Measurements from ENCODE around the gene NACC2. TPM values are rescaled to one million over a fixed set of nuclear protein-coding genes. Genes with fewer than 3 reads are reported as not detected.
A peak's percentile ranks its signal among the peaks of the same experiment; 100 is the strongest.

NACC2 gene
- total RNA-seq, 4 donors from 2014 or later = 45.6 to 55.7 (median 49.8) TPM

DNA sequence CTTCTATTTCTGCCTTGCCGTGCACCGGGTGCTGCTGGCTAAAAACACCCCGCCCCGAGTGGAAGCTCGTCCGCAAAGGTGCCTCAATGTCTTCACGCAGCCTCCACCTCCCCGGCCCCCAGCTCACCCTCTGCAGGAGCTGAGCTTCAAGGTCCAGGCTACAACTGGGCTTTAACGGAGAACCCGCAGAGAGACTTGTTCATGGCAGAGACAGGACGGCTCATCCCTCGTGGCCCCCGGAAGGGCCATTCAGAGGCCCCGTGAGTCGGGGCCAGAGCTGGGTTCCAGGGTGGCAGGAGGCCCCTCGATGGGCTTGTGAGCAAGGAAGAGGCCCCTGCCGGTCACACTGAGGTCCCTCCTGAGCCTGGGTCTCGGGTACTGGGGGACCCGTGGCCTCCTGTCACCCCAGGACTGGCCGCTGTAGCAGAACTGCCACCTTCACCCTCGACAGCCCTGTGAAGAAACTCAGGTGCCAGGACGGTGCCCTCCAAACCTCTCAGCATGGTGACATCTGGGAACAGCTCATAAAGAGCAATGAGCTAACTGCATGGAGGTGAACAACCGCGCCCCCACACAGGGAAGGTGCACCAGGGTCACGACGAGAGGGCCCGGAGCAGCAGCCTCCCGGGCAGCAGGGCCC lies 75.9 kb downstream of the NACC2 start:
- no peaks in the 10 kb centered on the region for H3K27me3 ChIP-seq
- H3K4me1 ChIP-seq = peaks cover 0 to 73% (median 6%) of the 10 kb centered on the region in 4 donors
- DNase-seq (ENCODE audit: low spot score in 2 of 2) = no peak
- peaks cover 0 to 32% (median 0%) of the 10 kb centered on the region in 3 donors for H3K36me3 ChIP-seq
- WGBS, 2 donors = 76 to 82% methylated on average over 20 to 25 of the region's 28 CpGs
- no peaks in the 10 kb centered on the region for H3K9me3 ChIP-seq
- no peak overlapping the region for H3K4me3 ChIP-seq
- H3K27ac ChIP-seq = peak overlapping the region in 1 of 4 donors; percentile 33
- TF ChIP-seq, protein P1, sequence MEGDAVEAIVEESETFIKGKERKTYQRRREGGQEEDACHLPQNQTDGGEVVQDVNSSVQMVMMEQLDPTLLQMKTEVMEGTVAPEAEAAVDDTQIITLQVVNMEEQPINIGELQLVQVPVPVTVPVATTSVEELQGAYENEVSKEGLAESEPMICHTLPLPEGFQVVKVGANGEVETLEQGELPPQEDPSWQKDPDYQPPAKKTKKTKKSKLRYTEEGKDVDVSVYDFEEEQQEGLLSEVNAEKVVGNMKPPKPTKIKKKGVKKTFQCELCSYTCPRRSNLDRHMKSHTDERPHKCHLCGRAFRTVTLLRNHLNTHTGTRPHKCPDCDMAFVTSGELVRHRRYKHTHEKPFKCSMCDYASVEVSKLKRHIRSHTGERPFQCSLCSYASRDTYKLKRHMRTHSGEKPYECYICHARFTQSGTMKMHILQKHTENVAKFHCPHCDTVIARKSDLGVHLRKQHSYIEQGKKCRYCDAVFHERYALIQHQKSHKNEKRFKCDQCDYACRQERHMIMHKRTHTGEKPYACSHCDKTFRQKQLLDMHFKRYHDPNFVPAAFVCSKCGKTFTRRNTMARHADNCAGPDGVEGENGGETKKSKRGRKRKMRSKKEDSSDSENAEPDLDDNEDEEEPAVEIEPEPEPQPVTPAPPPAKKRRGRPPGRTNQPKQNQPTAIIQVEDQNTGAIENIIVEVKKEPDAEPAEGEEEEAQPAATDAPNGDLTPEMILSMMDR (IDR thresholded peaks at IDR 0.05) = no peak
- TF ChIP-seq EP300 (IDR thresholded peaks at IDR 0.05) = no peak
- no peak for TF ChIP-seq POLR2A (IDR thresholded peaks at IDR 0.05)

DNA sequence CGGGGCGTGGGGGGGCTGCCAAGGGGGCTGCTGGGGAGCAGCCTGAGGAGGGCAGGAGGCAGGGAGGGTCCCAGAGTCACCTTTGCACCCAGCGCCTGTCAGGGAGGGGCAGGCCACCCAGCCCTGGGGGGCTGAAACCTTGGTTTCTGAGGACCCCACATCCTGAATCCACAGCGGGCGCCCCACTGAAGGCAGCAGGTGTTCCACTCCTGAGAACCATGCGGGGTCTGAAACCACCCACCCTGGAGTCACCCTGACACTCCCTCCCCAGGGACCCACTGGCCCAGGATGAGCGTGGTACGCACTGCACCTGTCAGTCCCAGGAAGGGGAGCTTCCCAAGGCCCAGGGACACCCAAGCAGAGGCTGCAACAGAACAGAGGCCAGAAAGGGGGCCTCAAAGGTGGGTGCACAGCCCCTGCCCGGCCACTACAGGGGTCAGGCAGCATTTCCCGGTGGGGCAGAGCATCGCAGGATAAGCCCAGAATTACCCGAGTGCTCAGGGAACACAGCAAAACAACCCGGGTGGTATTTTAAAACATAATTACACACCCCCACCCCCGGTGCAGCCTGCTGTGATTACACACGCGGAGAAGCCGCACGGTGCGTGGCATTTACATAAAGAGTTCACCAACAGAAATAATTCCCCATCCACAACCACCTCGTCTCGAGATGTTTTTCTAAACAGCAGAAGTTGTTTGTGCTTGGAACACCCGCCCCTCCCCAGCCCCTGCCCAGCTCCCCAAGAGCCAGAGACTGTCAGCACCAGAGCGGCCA lies 76.6 kb downstream of the NACC2 start:
- peak overlapping the region in 1 of 4 donors; percentile 33 for H3K27ac ChIP-seq
- peaks cover 0 to 74% (median 4%) of the 10 kb centered on the region in 4 donors for H3K4me1 ChIP-seq
- WGBS, 2 donors = 60 to 61% methylated on average over 20 to 23 of the region's 23 CpGs
- no peak overlapping the region for H3K4me3 ChIP-seq
- no peak for TF ChIP-seq POLR2A (IDR thresholded peaks at IDR 0.05)
- TF ChIP-seq, protein P1 (IDR thresholded peaks at IDR 0.05) = no peak
- TF ChIP-seq EP300 (IDR thresholded peaks at IDR 0.05) = no peak
- peaks cover 0 to 37% (median 0%) of the 10 kb centered on the region in 3 donors for H3K36me3 ChIP-seq
- H3K27me3 ChIP-seq = no peaks in the 10 kb centered on the region
- DNase-seq (ENCODE audit: low spot score in 2 of 2) = no peak
- no peaks in the 10 kb centered on the region for H3K9me3 ChIP-seq

DNA sequence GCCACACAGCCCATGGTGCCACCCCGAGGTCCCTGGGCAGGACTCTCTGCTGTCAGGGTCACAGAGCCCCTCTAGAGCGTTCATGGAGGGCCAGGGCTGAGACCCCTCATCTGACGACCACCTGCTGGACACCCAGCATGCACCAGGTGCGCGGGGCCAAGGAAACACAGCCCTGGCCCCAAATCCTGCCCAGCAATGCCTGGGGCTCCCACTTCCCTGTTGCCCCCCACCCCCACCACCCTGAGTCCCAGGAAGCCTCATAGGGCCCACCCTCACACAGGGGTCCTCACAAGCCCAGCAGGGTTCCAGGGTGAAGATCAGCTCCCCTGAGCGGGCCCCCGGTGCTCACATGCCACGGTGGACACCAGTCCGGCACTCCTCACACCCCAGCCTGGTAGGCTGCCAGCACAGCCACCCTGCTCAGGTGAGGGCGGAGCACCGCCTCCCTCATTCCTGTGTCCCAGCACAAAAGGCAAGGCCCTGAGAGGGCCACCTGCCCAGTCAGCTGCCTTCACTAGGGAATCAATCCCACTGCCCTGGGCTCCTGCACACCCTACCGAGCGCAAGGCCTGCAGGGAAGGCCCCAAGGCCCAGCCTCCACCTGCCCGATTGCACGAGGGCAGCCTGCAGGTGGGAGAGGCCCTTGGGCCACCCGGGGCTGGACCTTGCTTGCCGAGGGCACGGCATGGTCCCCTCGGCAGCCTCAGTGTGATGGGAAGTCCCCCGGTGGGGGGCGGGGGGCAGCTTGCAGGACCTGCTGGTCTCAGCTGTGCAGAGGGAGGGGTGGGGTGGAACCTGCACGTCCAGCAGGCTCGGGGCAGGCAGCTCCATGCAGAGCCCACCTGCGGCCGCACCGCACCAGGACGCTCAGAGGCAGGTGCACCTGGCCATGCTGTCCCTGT lies 77.5 kb downstream of the NACC2 start:
- Histone ChIP-seq H3K27ac (peak overlapping the region in 1 of 4 donors; percentile 33), H3K4me1 (peaks cover 0 to 80% (median 13%) of the 10 kb centered on the region in 4 donors), H3K9me3 (no peaks in the 10 kb centered on the region), H3K27me3 (no peaks in the 10 kb centered on the region), H3K4me3 (no peak overlapping the region), H3K36me3 (peaks cover 0 to 43% (median 0%) of the 10 kb centered on the region in 3 donors)
- DNase-seq (ENCODE audit: low spot score in 2 of 2) = no peak
- TF ChIP-seq, protein P1 (IDR thresholded peaks at IDR 0.05) = no peak
- TF ChIP-seq EP300 (IDR thresholded peaks at IDR 0.05) = no peak
- whole genome bisulfite sequencing, 2 donors = 87 to 90% methylated on average over 20 of the region's 27 CpGs

GRCh38 chr9:136016572-136017288 lies 78.4 kb downstream of the NACC2 start:
- no peak overlapping the region for H3K4me3 ChIP-seq
- TF ChIP-seq EP300 (IDR thresholded peaks at IDR 0.05) = no peak
- no peak for TF ChIP-seq POLR2A (IDR thresholded peaks at IDR 0.05)
- TF ChIP-seq, protein P1 (IDR thresholded peaks at IDR 0.05) = no peak
- no peaks in the 10 kb centered on the region for H3K9me3 ChIP-seq
- no peaks in the 10 kb centered on the region for H3K27me3 ChIP-seq
- H3K36me3 ChIP-seq = peaks cover 0 to 43% (median 0%) of the 10 kb centered on the region in 3 donors
- peak overlapping the region in 1 of 4 donors; percentile 33 for H3K27ac ChIP-seq
- no peak for DNase-seq (ENCODE audit: low spot score in 2 of 2)
- H3K4me1 ChIP-seq = peaks cover 0 to 88% (median 19%) of the 10 kb centered on the region in 4 donors
- 88% methylated on average over 12 to 22 of the region's 23 CpGs for WGBS, 2 donors
